Loucy (cell line): ENCODE measurements around the gene ZNF10.

Experiments used
- H2AFZ ChIP-seq: fragments of 200-600 bp; sonication (generic); 2 replicates; pipeline ENCODE4 v1.6.0; 2016; ENCODE audit warnings: antibody characterized with exemption, mild to moderate bottlenecking, low read length, moderate library complexity
- H3F3A ChIP-seq: fragments of 200-600 bp; 2 replicates; pipeline ENCODE4 v1.6.0; 2016; ENCODE audit warnings: antibody characterized with exemption, low read depth, mild to moderate bottlenecking
- H3K27me3 ChIP-seq: fragments of 200-600 bp; sonication (generic); 2 replicates; pipeline ENCODE4 v1.6.1; 2014; ENCODE audit warnings: low read length, mild to moderate bottlenecking; ENCODE audit not compliant: insufficient read depth, poor library complexity, severe bottlenecking
- H3K36me3 ChIP-seq: fragments of 200-600 bp; sonication (generic); 2 replicates; pipeline ENCODE4 v1.6.1; 2016; ENCODE audit warnings: low read length; ENCODE audit not compliant: insufficient read depth
- H3K4me1 ChIP-seq: fragments of 200-600 bp; sonication (generic); 2 replicates; pipeline ENCODE4 v1.5.1; 2014; ENCODE audit warnings: low read length, mild to moderate bottlenecking; ENCODE audit not compliant: insufficient read depth, poor library complexity, severe bottlenecking
- H3K4me2 ChIP-seq: fragments of 200-600 bp; sonication (generic); 2 replicates; pipeline ENCODE4 v1.6.0; 2014; ENCODE audit warnings: antibody characterized with exemption, low read length, low read depth, mild to moderate bottlenecking; ENCODE audit not compliant: poor library complexity, severe bottlenecking
- H3K4me3 ChIP-seq: fragments of 200-600 bp; sonication (generic); 2 replicates; pipeline ENCODE4 v1.5.1; 2014; ENCODE audit warnings: low read length, mild to moderate bottlenecking, mixed read lengths; ENCODE audit not compliant: poor library complexity, severe bottlenecking
- H3K79me2 ChIP-seq: fragments of 200-600 bp; sonication (generic); 2 replicates; pipeline ENCODE4 v1.6.1; 2014; ENCODE audit warnings: low read length; ENCODE audit not compliant: insufficient read depth
- H3K9ac ChIP-seq: fragments of 200-600 bp; sonication (generic); 2 replicates; pipeline ENCODE4 v1.6.0; 2014; ENCODE audit warnings: mild to moderate bottlenecking, low read depth, low read length, moderate library complexity; ENCODE audit not compliant: poor library complexity, severe bottlenecking
- H3K9me2 ChIP-seq: fragments of 200-600 bp; sonication (generic); replicated peaks from 2 replicates; pipeline ENCODE4 v1.6.1; 2016; ENCODE audit warnings: low read depth, low read length, mixed read lengths
- H3K9me3 ChIP-seq: fragments of 200-600 bp; sonication (generic); 2 replicates; pipeline ENCODE4 v1.6.1; 2014; ENCODE audit warnings: mild to moderate bottlenecking, antibody characterized with exemption, low read length, low read depth; ENCODE audit not compliant: insufficient read depth
- H4K20me1 ChIP-seq: fragments of 200-600 bp; sonication (generic); 2 replicates; pipeline ENCODE4 v1.6.0; 2014; ENCODE audit warnings: antibody characterized with exemption, low read length, mild to moderate bottlenecking; ENCODE audit not compliant: insufficient read depth, poor library complexity, severe bottlenecking
- EZH2phosphoT487 ChIP-seq: fragments of 200-600 bp; IDR thresholded peaks from 2 replicates; pipeline ENCODE4 v1.6.1; 2018; ENCODE audit warnings: antibody characterized with exemption, mild to moderate bottlenecking, moderate library complexity, borderline replicate concordance
- TF ChIP-seq, protein P1 (sequence below): fragments of 200-600 bp; sonication (generic); conservative IDR thresholded peaks from 2 replicates; pipeline ENCODE4 v1.5.1; 2014; ENCODE audit warnings: mild to moderate bottlenecking, antibody characterized with exemption, low read length

ZNF10 gene

DNA sequence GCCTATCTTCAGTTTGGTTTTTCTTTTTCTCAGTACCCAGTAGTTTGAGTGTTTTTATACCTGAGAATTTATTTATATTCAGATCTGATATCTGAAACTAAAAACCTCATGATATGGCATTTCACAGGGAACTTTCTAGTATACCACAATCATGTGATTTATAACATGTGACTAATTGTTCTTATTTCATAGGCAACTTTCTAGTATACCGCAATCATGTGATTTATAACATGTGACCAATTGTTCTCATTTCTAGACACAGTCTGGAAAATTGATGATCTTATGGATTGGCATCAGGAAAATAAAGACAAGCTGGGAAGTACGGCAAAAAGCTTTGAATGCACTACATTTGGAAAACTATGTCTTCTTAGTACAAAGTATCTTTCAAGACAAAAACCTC is 71.5 kb downstream of the ZNF10 start:
- no peak overlapping the region for H2AFZ ChIP-seq
- H3K9ac ChIP-seq = no peak overlapping the region
- no peaks in the 10 kb centered on the region for H4K20me1 ChIP-seq
- H3K4me2 ChIP-seq = no peak overlapping the region
- no peaks in the 10 kb centered on the region for H3K36me3 ChIP-seq
- H3K79me2 ChIP-seq = no peaks in the 10 kb centered on the region
- H3K9me3 ChIP-seq = peaks cover 58% of the 10 kb centered on the region
- no peaks in the 10 kb centered on the region for H3F3A ChIP-seq
- no peak overlapping the region for H3K4me3 ChIP-seq
- H3K9me2 ChIP-seq = no peaks in the 10 kb centered on the region
- H3K27me3 ChIP-seq = no peaks in the 10 kb centered on the region
- no peaks in the 10 kb centered on the region for H3K4me1 ChIP-seq
- TF ChIP-seq, protein P1, sequence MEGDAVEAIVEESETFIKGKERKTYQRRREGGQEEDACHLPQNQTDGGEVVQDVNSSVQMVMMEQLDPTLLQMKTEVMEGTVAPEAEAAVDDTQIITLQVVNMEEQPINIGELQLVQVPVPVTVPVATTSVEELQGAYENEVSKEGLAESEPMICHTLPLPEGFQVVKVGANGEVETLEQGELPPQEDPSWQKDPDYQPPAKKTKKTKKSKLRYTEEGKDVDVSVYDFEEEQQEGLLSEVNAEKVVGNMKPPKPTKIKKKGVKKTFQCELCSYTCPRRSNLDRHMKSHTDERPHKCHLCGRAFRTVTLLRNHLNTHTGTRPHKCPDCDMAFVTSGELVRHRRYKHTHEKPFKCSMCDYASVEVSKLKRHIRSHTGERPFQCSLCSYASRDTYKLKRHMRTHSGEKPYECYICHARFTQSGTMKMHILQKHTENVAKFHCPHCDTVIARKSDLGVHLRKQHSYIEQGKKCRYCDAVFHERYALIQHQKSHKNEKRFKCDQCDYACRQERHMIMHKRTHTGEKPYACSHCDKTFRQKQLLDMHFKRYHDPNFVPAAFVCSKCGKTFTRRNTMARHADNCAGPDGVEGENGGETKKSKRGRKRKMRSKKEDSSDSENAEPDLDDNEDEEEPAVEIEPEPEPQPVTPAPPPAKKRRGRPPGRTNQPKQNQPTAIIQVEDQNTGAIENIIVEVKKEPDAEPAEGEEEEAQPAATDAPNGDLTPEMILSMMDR = no peak
- TF ChIP-seq EZH2phosphoT487 = no peak

DNA sequence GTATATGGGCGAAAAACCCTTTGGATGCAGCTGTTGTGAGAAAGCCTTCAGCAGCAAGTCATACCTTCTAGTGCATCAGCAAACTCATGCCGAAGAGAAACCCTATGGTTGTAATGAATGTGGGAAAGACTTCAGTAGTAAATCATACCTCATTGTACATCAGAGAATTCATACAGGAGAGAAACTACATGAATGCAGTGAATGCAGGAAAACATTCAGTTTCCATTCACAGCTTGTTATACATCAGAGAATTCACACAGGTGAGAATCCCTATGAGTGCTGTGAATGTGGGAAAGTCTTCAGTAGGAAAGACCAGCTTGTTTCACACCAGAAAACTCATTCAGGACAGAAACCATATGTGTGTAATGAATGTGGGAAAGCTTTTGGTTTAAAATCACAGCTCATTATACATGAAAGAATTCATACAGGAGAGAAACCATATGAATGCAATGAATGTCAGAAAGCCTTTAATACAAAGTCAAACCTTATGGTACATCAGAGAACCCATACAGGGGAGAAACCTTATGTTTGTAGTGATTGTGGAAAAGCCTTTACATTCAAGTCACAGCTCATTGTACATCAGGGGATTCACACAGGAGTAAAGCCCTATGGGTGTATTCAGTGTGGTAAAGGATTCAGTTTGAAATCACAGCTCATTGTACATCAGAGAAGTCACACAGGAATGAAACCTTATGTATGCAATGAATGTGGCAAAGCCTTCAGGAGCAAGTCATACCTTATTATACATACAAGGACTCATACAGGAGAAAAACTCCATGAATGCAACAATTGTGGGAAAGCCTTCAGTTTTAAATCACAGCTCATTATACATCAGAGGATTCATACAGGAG is 72.3 kb downstream of the ZNF10 start:
- no peaks in the 10 kb centered on the region for H3F3A ChIP-seq
- H2AFZ ChIP-seq = no peak overlapping the region
- no peaks in the 10 kb centered on the region for H3K36me3 ChIP-seq
- H3K4me1 ChIP-seq = no peaks in the 10 kb centered on the region
- peaks cover 65% of the 10 kb centered on the region for H3K9me3 ChIP-seq
- H3K79me2 ChIP-seq = no peaks in the 10 kb centered on the region
- H4K20me1 ChIP-seq = no peaks in the 10 kb centered on the region
- H3K4me3 ChIP-seq = no peak overlapping the region
- H3K4me2 ChIP-seq = no peak overlapping the region
- no peaks in the 10 kb centered on the region for H3K9me2 ChIP-seq
- no peaks in the 10 kb centered on the region for H3K27me3 ChIP-seq
- TF ChIP-seq, protein P1 = no peak
- TF ChIP-seq EZH2phosphoT487 = no peak
- no peak overlapping the region for H3K9ac ChIP-seq

DNA sequence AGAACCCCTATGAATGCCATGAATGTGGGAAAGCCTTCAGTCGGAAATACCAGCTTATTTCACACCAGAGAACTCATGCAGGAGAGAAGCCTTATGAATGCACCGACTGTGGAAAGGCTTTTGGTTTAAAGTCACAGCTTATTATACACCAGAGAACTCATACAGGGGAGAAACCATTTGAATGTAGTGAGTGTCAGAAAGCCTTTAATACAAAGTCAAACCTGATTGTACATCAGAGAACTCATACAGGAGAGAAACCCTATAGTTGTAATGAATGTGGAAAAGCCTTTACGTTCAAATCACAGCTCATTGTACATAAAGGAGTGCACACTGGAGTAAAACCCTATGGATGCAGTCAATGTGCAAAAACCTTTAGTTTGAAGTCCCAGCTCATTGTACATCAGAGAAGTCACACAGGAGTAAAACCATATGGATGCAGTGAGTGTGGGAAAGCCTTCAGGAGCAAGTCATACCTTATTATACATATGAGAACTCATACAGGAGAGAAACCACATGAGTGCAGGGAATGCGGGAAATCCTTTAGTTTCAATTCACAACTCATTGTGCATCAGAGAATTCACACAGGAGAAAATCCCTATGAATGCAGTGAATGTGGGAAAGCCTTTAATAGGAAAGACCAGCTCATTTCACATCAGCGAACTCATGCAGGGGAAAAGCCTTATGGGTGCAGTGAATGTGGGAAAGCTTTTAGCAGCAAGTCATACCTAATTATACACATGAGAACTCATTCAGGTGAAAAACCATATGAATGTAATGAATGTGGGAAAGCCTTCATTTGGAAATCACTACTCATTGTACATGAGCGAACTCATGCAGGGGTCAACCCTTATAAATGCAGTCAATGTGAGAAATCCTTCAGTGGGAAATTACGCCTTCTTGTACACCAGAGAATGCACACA is 73.2 kb downstream of the ZNF10 start:
- H3K9me2 ChIP-seq = no peaks in the 10 kb centered on the region
- TF ChIP-seq, protein P1 = no peak
- no peak for TF ChIP-seq EZH2phosphoT487
- no peaks in the 10 kb centered on the region for H3K79me2 ChIP-seq
- H3K9me3 ChIP-seq = peaks cover 67% of the 10 kb centered on the region
- no peak overlapping the region for H2AFZ ChIP-seq
- H3K36me3 ChIP-seq = no peaks in the 10 kb centered on the region
- H3F3A ChIP-seq = no peaks in the 10 kb centered on the region
- no peaks in the 10 kb centered on the region for H3K4me1 ChIP-seq
- H4K20me1 ChIP-seq = no peaks in the 10 kb centered on the region
- no peak overlapping the region for H3K4me3 ChIP-seq
- H3K9ac ChIP-seq = no peak overlapping the region
- no peaks in the 10 kb centered on the region for H3K27me3 ChIP-seq
- H3K4me2 ChIP-seq = no peak overlapping the region
